MCF 10A (cell line): ENCODE data around the gene AMN1. TPM values are rescaled to one million over a fixed set of nuclear protein-coding genes. Genes with fewer than 3 reads are reported as not detected.
"Not testable (repeated sequence)": the region's sequence is repeated elsewhere in the genome, so short reads cannot be mapped to it uniquely, and the experiment has no call there.

Experiments used
- BruUV-seq: library from RNA; stranded (reverse); fragments of 400-500 nt; replicated peaks from 2 replicates; lab custom pipeline; 2021; lab: Mats Ljungman, UMichigan
- CTCF ChIA-PET: fragments of 300-600 bp; sonication (Branson Sonifier 250); formaldehyde crosslinking; extraction: SDS; loops from one replicate; lab custom pipeline; 2021; ENCODE audit warnings: antibody characterized with exemption, inconsistent platforms; lab: Yijun Ruan, JAX
- POLR2A ChIA-PET: fragments of 300-600, 350-650 bp; sonication (Branson Sonifier 250); formaldehyde crosslinking; extraction: SDS; loops from one replicate; lab custom pipeline; 2020; ENCODE audit warnings: antibody characterized with exemption, inconsistent platforms; lab: Yijun Ruan, JAX
- DNase-seq: peaks from one replicate; pipeline ENCODE4 v3.0.0-alpha.2; 2018; ENCODE audit not compliant: unreplicated experiment
- H3K27ac Mint-ChIP-seq: one replicate; pipeline ENCODE4 v1.8.0; 2022; ENCODE audit warnings: mild to moderate bottlenecking, low read depth, mixed read lengths; ENCODE audit not compliant: unreplicated experiment
- H3K27me3 Mint-ChIP-seq: one replicate; pipeline ENCODE4 v1.8.0; 2022; ENCODE audit warnings: mixed read lengths; ENCODE audit not compliant: insufficient read depth, unreplicated experiment
- H3K36me3 Mint-ChIP-seq: one replicate; pipeline ENCODE4 v1.8.0; 2022; ENCODE audit warnings: mild to moderate bottlenecking, moderate library complexity, mixed read lengths; ENCODE audit not compliant: insufficient read depth, unreplicated experiment
- H3K4me1 Mint-ChIP-seq: one replicate; pipeline ENCODE4 v1.8.0; 2022; ENCODE audit warnings: mixed read lengths; ENCODE audit not compliant: insufficient read depth, unreplicated experiment
- H3K4me3 Mint-ChIP-seq: one replicate; pipeline ENCODE4 v1.8.0; 2022; ENCODE audit warnings: mild to moderate bottlenecking, moderate library complexity, mixed read lengths; ENCODE audit not compliant: unreplicated experiment
- H3K9me3 Mint-ChIP-seq: one replicate; pipeline ENCODE4 v1.8.0; 2022; ENCODE audit warnings: mixed read lengths; ENCODE audit not compliant: unreplicated experiment
- intact Hi-C: fragments of 100-400 bp; cut with micrococcal nuclease; formaldehyde crosslinking; loops from 2 replicates; pipeline ENCODE4 v1.14.1; 2022
- total RNA-seq: library from RNA; stranded (reverse); gene quantifications from 2 replicates; pipeline ENCODE4 v1.2.3, GENCODE V29; 2022
- TF ChIP-seq, protein P1 (sequence below): fragments of 200-600 bp; IDR thresholded peaks from one replicate; pipeline ENCODE4 v1.8.0; 2022; ENCODE audit warnings: antibody characterized with exemption, mild to moderate bottlenecking; ENCODE audit not compliant: unreplicated experiment

AMN1 gene
- total RNA-seq, 1 experiment from 2014 or later: 3.0 TPM

DNA sequence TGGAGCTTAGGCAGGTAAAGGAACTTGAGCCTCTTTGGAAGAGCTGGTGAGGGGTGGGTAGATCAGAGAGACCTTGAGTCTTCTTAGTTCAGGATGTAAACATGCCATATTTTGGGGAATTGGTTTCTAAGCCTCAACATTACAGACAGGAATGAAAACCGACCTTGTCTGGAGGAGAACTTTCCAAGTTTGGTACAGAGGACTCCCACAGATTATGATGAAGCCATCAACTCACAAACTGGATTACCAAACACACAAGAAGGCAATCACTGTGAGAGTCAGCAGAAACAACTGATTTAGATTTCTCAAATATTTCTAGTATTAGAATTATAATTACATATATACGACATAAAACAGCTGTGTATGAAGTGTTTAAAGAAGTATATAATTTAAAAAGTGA is 22.3 kb upstream of the AMN1 start:
- Mint-ChIP-seq H3K27me3 (no peaks in the 10 kb centered on the region), H3K4me1 (peaks cover 24% of the 10 kb centered on the region), H3K36me3 (no peaks in the 10 kb centered on the region), H3K9me3 (no peaks in the 10 kb centered on the region), H3K4me3 (no peak overlapping the region), H3K27ac (no peak overlapping the region)
- ChIA-PET POLR2A (no interaction called here), CTCF (no interaction called here)
- intact Hi-C loops: no loop called here
- TF ChIP-seq, protein P1, sequence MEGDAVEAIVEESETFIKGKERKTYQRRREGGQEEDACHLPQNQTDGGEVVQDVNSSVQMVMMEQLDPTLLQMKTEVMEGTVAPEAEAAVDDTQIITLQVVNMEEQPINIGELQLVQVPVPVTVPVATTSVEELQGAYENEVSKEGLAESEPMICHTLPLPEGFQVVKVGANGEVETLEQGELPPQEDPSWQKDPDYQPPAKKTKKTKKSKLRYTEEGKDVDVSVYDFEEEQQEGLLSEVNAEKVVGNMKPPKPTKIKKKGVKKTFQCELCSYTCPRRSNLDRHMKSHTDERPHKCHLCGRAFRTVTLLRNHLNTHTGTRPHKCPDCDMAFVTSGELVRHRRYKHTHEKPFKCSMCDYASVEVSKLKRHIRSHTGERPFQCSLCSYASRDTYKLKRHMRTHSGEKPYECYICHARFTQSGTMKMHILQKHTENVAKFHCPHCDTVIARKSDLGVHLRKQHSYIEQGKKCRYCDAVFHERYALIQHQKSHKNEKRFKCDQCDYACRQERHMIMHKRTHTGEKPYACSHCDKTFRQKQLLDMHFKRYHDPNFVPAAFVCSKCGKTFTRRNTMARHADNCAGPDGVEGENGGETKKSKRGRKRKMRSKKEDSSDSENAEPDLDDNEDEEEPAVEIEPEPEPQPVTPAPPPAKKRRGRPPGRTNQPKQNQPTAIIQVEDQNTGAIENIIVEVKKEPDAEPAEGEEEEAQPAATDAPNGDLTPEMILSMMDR: no peak
- no TSS peak for BruUV-seq
- DNase-seq: no peak

DNA sequence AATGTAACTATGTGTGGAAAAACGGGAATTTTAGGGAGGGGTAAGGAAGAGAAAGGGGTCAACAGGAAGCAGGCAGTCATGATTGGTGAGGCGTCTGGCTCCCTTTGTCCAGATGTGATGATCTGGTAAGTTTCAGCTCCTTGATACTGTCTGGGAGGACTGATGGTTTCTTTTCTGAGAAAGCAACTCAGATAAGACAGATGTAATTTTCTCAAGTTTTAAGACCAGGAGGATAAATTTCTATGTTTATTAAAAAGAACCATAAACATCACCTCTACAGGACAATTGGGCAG is 21.9 kb upstream of the AMN1 start:
- DNase-seq: no peak
- Mint-ChIP-seq H3K27ac (no peak overlapping the region), H3K36me3 (no peaks in the 10 kb centered on the region), H3K4me1 (peaks cover 24% of the 10 kb centered on the region), H3K4me3 (no peak overlapping the region), H3K9me3 (no peaks in the 10 kb centered on the region), H3K27me3 (no peaks in the 10 kb centered on the region)
- intact Hi-C loops: no loop called here
- CTCF ChIA-PET: no interaction called here
- POLR2A ChIA-PET: no interaction called here
- TF ChIP-seq, protein P1: no peak
- no TSS peak for BruUV-seq

DNA sequence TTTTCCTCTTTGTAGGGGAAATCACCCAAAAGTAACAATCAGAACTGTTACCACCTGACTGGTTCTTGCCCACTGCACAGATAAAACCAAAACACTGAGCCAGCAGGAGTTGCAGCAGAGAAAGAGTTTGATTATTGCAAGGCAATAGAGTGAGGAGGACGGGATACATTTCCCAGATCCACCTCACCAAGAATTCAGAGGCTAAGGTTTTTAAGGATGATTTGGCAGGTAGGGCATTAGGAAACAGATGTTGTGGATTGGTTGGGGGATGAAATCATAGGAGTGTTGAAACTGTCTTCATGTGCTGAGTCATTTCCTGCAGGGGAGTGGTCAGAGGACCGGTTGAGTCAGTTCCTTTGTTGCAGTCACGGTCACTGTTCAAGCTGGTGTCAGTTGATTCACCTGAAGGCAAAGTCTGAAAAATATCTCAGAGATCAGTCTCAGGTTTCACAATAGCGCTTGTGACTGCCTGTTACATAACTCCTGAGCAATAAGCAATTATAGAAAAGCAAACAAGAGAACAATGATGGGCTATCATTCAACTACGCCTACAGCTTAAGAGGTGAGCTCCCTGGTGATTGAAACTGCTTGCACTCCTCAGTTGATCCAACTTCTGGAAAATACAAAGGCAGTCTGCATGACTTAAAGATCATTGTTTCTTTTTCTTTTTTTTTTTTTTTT is 20.3 kb upstream of the AMN1 start:
- CTCF ChIA-PET: interaction anchor here (0.6 kb wide), 1 partner anchor 11 kb away, joined by 3 read pairs; no protein-coding TSS in a partner anchor
- Mint-ChIP-seq H3K27ac (peak overlapping the region; percentile 51), H3K4me1 (peaks cover 29% of the 10 kb centered on the region), H3K4me3 (peak overlapping the region; percentile 35), H3K36me3 (no peaks in the 10 kb centered on the region), H3K27me3 (no peaks in the 10 kb centered on the region), H3K9me3 (no peaks in the 10 kb centered on the region)
- POLR2A ChIA-PET: interaction anchor here (0.5 to 1.9 kb wide), 9 partner anchors 16 to 1006 kb away, joined by 3 to 16 read pairs (median 3); partner anchors contain the start of genes RESF1 and YARS2
- no TSS peak for BruUV-seq
- DNase-seq: peak; percentile 96
- TF ChIP-seq, protein P1: no peak
- intact Hi-C loops: no loop called here

DNA sequence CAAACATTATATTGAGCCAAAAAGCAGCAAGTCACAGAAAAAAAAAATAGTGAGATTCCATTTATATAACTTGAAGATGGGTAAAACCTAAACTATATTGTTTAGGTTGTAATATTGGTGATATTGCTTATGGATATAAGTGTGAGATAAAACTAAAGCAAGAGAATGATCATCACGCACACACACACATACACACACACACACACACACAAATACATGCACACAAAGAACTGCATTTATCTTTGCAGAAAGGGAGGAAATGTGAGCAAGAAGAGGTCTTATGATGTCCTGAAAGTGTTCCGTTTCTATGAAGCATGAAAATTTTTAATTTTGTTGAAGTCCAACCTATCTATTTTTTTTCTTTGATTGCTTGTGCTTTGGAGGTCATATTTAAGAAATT is 16.4 kb upstream of the AMN1 start:
- H3K4me3 Mint-ChIP-seq: no peak overlapping the region
- BruUV-seq: no TSS peak
- no peaks in the 10 kb centered on the region for H3K36me3 Mint-ChIP-seq
- DNase-seq: no peak
- no peak overlapping the region for H3K27ac Mint-ChIP-seq
- ChIA-PET CTCF (interaction anchor here (0.6 to 0.7 kb wide), 2 partner anchors 20 to 170 kb away, joined by 3 to 4 read pairs; no protein-coding TSS in a partner anchor), POLR2A (interaction anchor here (1.6 to 3.0 kb wide), 3 partner anchors 11 to 18 kb away, joined by 7 to 37 read pairs (median 10); partner anchors contain the start of gene AMN1)
- TF ChIP-seq, protein P1: no peak
- H3K9me3 Mint-ChIP-seq: no peaks in the 10 kb centered on the region
- H3K27me3 Mint-ChIP-seq: no peaks in the 10 kb centered on the region
- intact Hi-C loops: no loop called here
- H3K4me1 Mint-ChIP-seq: peaks cover 30% of the 10 kb centered on the region

DNA sequence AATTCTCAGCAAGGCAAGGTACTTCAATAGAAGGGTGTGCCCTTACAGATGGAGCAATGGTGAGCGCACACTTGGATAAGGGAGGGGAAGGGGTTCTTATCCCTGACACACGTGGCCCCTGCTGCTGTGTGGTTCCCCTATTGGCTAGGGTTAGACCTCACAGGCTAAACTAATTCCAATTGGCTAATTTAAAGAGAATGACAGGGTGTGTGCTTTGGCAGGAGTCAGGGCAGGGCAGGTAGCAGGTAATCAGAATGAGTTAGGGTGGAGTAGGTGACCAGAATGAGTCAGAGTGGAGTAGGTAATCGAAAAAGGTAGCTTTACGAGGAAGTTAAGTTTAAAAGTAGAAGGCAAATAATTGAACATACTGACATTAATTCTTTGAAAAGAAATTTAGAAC is 15.5 kb upstream of the AMN1 start:
- H3K4me3 Mint-ChIP-seq, BruUV-seq, H3K27ac Mint-ChIP-seq, H3K9me3 Mint-ChIP-seq, intact Hi-C loops, H3K36me3 Mint-ChIP-seq, H3K27me3 Mint-ChIP-seq: not testable (repeated sequence)
- POLR2A ChIA-PET: interaction anchor here (1.0 to 3.0 kb wide), 2 partner anchors 10 to 215 kb away, joined by 3 to 37 read pairs; no protein-coding TSS in a partner anchor
- peak; percentile 43 for DNase-seq
- H3K4me1 Mint-ChIP-seq: peaks cover 27% of the 10 kb centered on the region
- CTCF ChIA-PET: interaction anchor here (0.6 to 0.7 kb wide), 3 partner anchors 19 to 317 kb away, joined by 3 to 4 read pairs (median 4); no protein-coding TSS in a partner anchor
